Right cardiac atrium (tissue), 5 donors: Measurements from ENCODE around the gene EPS8L2. TPM values are rescaled to one million over a fixed set of nuclear protein-coding genes. Genes with fewer than 3 reads are reported as not detected.
"Not testable (repeated sequence)": the region's sequence is repeated elsewhere in the genome, so short reads cannot be mapped to it uniquely, and the experiment has no call there.

Experiments
- ATAC-seq, 2 donors: fragments of 200-7000 bp; cut with Tn5 transposase; one replicate each; pipeline versions ENCODE4 v1.8.0 to v1.9.1; 2020; ENCODE audit warnings: moderate library complexity in 2 of 2, mild to moderate bottlenecking in 1 of 2
- DNase-seq, 3 donors: peaks; one replicate each; pipeline ENCODE4 v3.0.0-alpha.2; 2020
- H3K27ac ChIP-seq: one replicate; pipeline ENCODE4 v1.5.1; 2013; ENCODE audit warnings: mild to moderate bottlenecking, low read length, control low read depth, moderate library complexity
- H3K27me3 ChIP-seq: one replicate; pipeline ENCODE4 v1.6.1; 2013; ENCODE audit not compliant: control insufficient read depth, insufficient read depth
- H3K4me1 ChIP-seq: one replicate; pipeline ENCODE4 v1.6.1; 2013; ENCODE audit warnings: low read length; ENCODE audit not compliant: control insufficient read depth, insufficient read depth
- H3K4me3 ChIP-seq: one replicate; pipeline ENCODE4 v1.5.1; 2013; ENCODE audit warnings: low read length, control low read depth
- H3K9me3 ChIP-seq: one replicate; pipeline ENCODE4 v1.6.1; 2013; ENCODE audit warnings: low read length; ENCODE audit not compliant: control insufficient read depth
- WGBS: extraction: QIAGEN DNeasy Blood & Tissue Kit; methylation state at CpG from one replicate; pipeline ENCODE4 v1.1.7; 2013; 5-methylcytosine and 5-hydroxymethylcytosine counted together
- intact Hi-C, 4 donors: fragments of 100-400 bp; cut with DNase I; formaldehyde crosslinking; loops; one replicate each; pipeline versions ENCODE4 v1.11.0 to v1.14.0; 2022 to 2023
- polyA plus RNA-seq: library from polyadenylated mRNA; stranded (reverse); fragments of 200-250 nt; gene quantifications from one replicate; pipeline ENCODE4 v1.2.3, GENCODE V29; 2013
- total RNA-seq, 4 donors: library from RNA; stranded (reverse); fragmentation: NEBNext Ultra II Directional; extraction: Animal tissue kit (Norgen Biotek cat#: 25700); gene quantifications; one replicate each; pipeline ENCODE4 v1.2.1, GENCODE V29; 2021
- donor health status: healthy with polysubstance abuse.
- donor health status: DM: no; HTN: yes; CAD: no.
- donor health status: DM: no; HTN: no; CAD: no.
- donor health status: DM: no; HTN: yes; CAD: no; lungs with severe emphysema.
- donor health status: DM: yes; HTN: yes; CAD: no.

The EPS8L2 gene
- total and polyA plus RNA-seq, 5 donors, result 3.1 to 8.2 (median 6.3) TPM

- no peaks in the 10 kb centered on the region for H3K27me3 ChIP-seq
- intact Hi-C loops, result no loop called here
- peaks cover 6% of the 10 kb centered on the region for H3K4me1 ChIP-seq
- no peak overlapping the region for H3K4me3 ChIP-seq
- DNase-seq (peak in 2 of 3 donors; percentile 40 to 66), ATAC-seq (peak in 1 of 2 donors; percentile 34)
- H3K9me3 ChIP-seq, result no peaks in the 10 kb centered on the region
- WGBS, result 84% methylated on average over 7 of the region's 7 CpGs
- no peak overlapping the region for H3K27ac ChIP-seq
Measured at GRCh38 chr11:689625-690024, 16.4 kb upstream of the EPS8L2 start.

- intact Hi-C loops, H3K4me3 ChIP-seq, H3K27me3 ChIP-seq, DNase-seq, H3K4me1 ChIP-seq, H3K27ac ChIP-seq, H3K9me3 ChIP-seq, ATAC-seq: not testable (repeated sequence)
- 96% methylated on average over 3 of the region's 3 CpGs for WGBS
Measured at GRCh38 chr11:690244-690643, 15.8 kb upstream of the EPS8L2 start.

- intact Hi-C loops, result no loop called here
- Histone ChIP-seq H3K4me3 (no peak overlapping the region), H3K27ac (no peak overlapping the region), H3K27me3 (no peaks in the 10 kb centered on the region), H3K4me1 (peaks cover 6% of the 10 kb centered on the region), H3K9me3 (no peaks in the 10 kb centered on the region)
- DNase-seq (peak in 1 of 3 donors; percentile 43), ATAC-seq (no peak)
- WGBS, result 75% methylated on average over 27 of the region's 27 CpGs
Measured at GRCh38 chr11:690738-691633, 15.0 kb upstream of the EPS8L2 start.

- Histone ChIP-seq H3K27ac (no peak overlapping the region), H3K27me3 (no peaks in the 10 kb centered on the region), H3K9me3 (no peaks in the 10 kb centered on the region), H3K4me3 (no peak overlapping the region), H3K4me1 (peaks cover 6% of the 10 kb centered on the region)
- ATAC-seq (no peak), DNase-seq (peak in 1 of 3 donors; percentile 44)
- intact Hi-C loops, result no loop called here
- 90% methylated on average over 18 of the region's 18 CpGs for WGBS
Measured at GRCh38 chr11:691710-692590, 14.1 kb upstream of the EPS8L2 start.

GRCh38 chr11:692824-693414 is 13.1 kb upstream of the EPS8L2 start:
- H3K27ac ChIP-seq, result no peak overlapping the region
- WGBS, result 84% methylated on average over 23 of the region's 23 CpGs
- intact Hi-C loops, result no loop called here
- peak in 1 of 3 donors; percentile 52 for DNase-seq
- H3K27me3 ChIP-seq, result no peaks in the 10 kb centered on the region
- peaks cover 6% of the 10 kb centered on the region for H3K4me1 ChIP-seq
- ATAC-seq, result no peak
- H3K4me3 ChIP-seq, result no peak overlapping the region
- H3K9me3 ChIP-seq, result no peaks in the 10 kb centered on the region

GRCh38 chr11:693415-693831 is 12.6 kb upstream of the EPS8L2 start:
- 39% methylated on average over 13 of the region's 13 CpGs for WGBS
- H3K9me3 ChIP-seq, result no peaks in the 10 kb centered on the region
- ATAC-seq, result no peak
- H3K4me3 ChIP-seq, result no peak overlapping the region
- intact Hi-C loops, result no loop called here
- peaks cover 6% of the 10 kb centered on the region for H3K4me1 ChIP-seq
- H3K27ac ChIP-seq, result no peak overlapping the region
- H3K27me3 ChIP-seq, result no peaks in the 10 kb centered on the region
- no peak for DNase-seq

- Histone ChIP-seq H3K27ac (no peak overlapping the region), H3K27me3 (no peaks in the 10 kb centered on the region), H3K9me3 (no peaks in the 10 kb centered on the region), H3K4me1 (peaks cover 6% of the 10 kb centered on the region), H3K4me3 (peak overlapping the region; percentile 59)
- WGBS, result 68% methylated on average over 15 of the region's 15 CpGs
- DNase-seq (peak; percentile 47 to 82 (median 74)), ATAC-seq (no peak)
- intact Hi-C loops, result no loop called here
Measured at GRCh38 chr11:693887-694562, 12.0 kb upstream of the EPS8L2 start.

GRCh38 chr11:694563-695287 is 11.3 kb upstream of the EPS8L2 start, which contains the start of gene DEAF1:
Gene DEAF1 (minus strand): TSS chr11:695222. CDS start chr11:695047, 175 bp downstream.
- 3% methylated on average over 103 of the region's 103 CpGs for WGBS
- Histone ChIP-seq H3K4me3 (peak within 1 kb of the TSS; percentile 80), H3K27me3 (no peaks in the 10 kb centered on the region), H3K27ac (peak within 1 kb of the TSS; percentile 99), H3K9me3 (no peaks in the 10 kb centered on the region), H3K4me1 (peaks cover 6% of the 10 kb centered on the region)
- DNase-seq (peak; percentile 99 to 100 (median 100)), ATAC-seq (peak; percentile 91 to 95)
- intact Hi-C loops, result no loop called here

GRCh38 chr11:695288-695537 is 10.8 kb upstream of the EPS8L2 start:
- Histone ChIP-seq H3K4me3 (peak overlapping the region; percentile 80), H3K4me1 (peaks cover 6% of the 10 kb centered on the region), H3K27me3 (no peaks in the 10 kb centered on the region), H3K27ac (peak overlapping the region; percentile 99), H3K9me3 (no peaks in the 10 kb centered on the region)
- no peak for ATAC-seq
- intact Hi-C loops, result no loop called here
- under 1% methylated on average over 25 of the region's 25 CpGs for WGBS
- DNase-seq, result no peak
